Measurements from ENCODE around the gene SREBF2.

DNA sequence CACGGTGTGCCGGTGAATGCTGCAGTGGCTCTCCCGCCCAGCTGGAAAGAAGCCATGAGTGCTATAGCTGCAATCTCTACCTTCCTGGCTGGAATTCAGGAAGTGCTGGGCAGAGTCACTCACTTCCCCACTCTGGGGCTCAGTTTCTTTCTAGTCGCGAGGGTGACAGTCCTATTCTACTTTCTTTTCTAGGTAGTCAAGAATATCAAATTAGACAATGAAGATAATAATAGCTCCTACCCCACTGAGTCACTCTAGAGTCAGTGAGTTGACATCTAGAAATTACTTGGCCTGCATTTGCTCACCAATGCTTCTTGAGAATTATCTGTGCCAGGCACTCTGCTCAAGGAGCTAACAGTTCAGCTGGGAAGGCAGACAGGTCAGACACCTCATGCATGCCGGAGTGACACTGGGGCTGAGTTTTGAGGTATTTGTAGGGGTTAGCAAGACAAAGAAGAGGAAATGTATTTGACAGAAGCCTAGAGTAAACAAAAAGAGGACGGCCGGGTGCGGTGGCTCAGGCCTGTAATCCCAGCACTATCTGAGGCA is 110.8 kb downstream of the SREBF2 start:
- TF ChIP-seq POLR2AphosphoS5 (IDR thresholded peaks at IDR 0.05; ENCODE audit: low read depth, low read length) (no peak), TAF1 (IDR thresholded peaks at IDR 0.05; ENCODE audit: borderline replicate concordance, insufficient read depth, low read length) (no peak)

Data from PFSK-1 (cell line).